GM20000 (cell line): ENCODE data around the gene SLC25A22.

ENCODE experiments used
- DNase-seq: peaks from one replicate; pipeline ENCODE4 v3.0.0; 2012; ENCODE audit warnings: low spot score
- CTCF ChIP-seq: IDR thresholded peaks from 2 replicates; pipeline ENCODE4 v1.5.1; 2012; ENCODE audit warnings: mild to moderate bottlenecking, control low read depth; ENCODE audit errors: extremely low read depth, missing control alignments

Gene SLC25A22

GRCh38 chr11:837990-838307 is 39.9 kb upstream of the SLC25A22 start:
- no peak for DNase-seq
- no peak for TF ChIP-seq CTCF

- no peak for TF ChIP-seq CTCF
- DNase-seq = no peak
These were observed 39.3 kb upstream of the SLC25A22 start for GRCh38 chr11:837189-837989.

- DNase-seq = no peak
- no peak for TF ChIP-seq CTCF
These were observed 38.6 kb upstream of the SLC25A22 start for GRCh38 chr11:836700-837099.

GRCh38 chr11:836274-836673 is 38.2 kb upstream of the SLC25A22 start:
- no peak for DNase-seq
- no peak for TF ChIP-seq CTCF

GRCh38 chr11:834371-835316 is 36.6 kb upstream of the SLC25A22 start:
- TF ChIP-seq CTCF = no peak
- DNase-seq = no peak

GRCh38 chr11:833849-834311 is 35.8 kb upstream of the SLC25A22 start:
- no peak for TF ChIP-seq CTCF
- DNase-seq = no peak
